BE2C (cell line): ENCODE data around the gene KSR1.

Experiments used
- DNase-seq: peaks from one replicate; pipeline ENCODE4 v3.0.0-alpha.2; 2020
- H3K27me3 ChIP-seq: fragments of 250-450 bp; sonication (Bioruptor Pico); 2 replicates; pipeline ENCODE4 v1.5.1; 2020; ENCODE audit warnings: mild to moderate bottlenecking
- H3K36me3 ChIP-seq: fragments of 250-450 bp; sonication (Bioruptor Pico); 2 replicates; pipeline ENCODE4 v1.5.1; 2020; ENCODE audit warnings: mild to moderate bottlenecking
- H3K4me1 ChIP-seq: fragments of 250-450 bp; sonication (Bioruptor Pico); 2 replicates; pipeline ENCODE4 v1.5.1; 2020
- H3K4me3 ChIP-seq: 2 replicates; pipeline ENCODE4 v1.5.1; 2011; ENCODE audit warnings: low read depth, low read length
- H3K9me3 ChIP-seq: fragments of 250-450 bp; sonication (Bioruptor Pico); 2 replicates; pipeline ENCODE4 v1.5.1; 2020
- TF ChIP-seq, protein P1 (sequence below): IDR thresholded peaks from 2 replicates; pipeline ENCODE4 v1.5.1; 2012; ENCODE audit warnings: mild to moderate bottlenecking, low read depth, low read length

KSR1 gene

DNA sequence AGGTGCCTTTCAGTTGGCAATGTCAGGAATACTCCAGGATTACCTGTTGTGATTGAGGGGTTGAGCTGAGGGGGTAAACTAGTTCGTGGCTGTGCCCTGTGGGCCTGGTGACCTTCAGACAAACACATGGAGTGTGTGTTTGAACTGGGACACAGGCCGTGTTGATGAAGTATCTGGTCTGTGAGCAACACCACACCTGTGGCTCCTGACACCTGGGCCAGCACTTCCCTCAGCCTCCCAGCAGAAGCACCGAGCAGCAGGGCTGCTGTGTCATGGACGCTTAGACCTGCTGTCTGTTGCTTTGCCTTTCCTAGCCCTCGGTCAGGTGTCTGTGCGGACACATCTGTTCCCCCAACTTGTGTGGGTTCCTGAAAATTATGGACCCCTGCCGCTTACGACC is 82.9 kb downstream of the KSR1 start:
- Histone ChIP-seq H3K9me3 (no peaks in the 10 kb centered on the region), H3K36me3 (no peaks in the 10 kb centered on the region), H3K27me3 (no peaks in the 10 kb centered on the region), H3K4me3 (no peak overlapping the region), H3K4me1 (no peaks in the 10 kb centered on the region)
- TF ChIP-seq, protein P1, sequence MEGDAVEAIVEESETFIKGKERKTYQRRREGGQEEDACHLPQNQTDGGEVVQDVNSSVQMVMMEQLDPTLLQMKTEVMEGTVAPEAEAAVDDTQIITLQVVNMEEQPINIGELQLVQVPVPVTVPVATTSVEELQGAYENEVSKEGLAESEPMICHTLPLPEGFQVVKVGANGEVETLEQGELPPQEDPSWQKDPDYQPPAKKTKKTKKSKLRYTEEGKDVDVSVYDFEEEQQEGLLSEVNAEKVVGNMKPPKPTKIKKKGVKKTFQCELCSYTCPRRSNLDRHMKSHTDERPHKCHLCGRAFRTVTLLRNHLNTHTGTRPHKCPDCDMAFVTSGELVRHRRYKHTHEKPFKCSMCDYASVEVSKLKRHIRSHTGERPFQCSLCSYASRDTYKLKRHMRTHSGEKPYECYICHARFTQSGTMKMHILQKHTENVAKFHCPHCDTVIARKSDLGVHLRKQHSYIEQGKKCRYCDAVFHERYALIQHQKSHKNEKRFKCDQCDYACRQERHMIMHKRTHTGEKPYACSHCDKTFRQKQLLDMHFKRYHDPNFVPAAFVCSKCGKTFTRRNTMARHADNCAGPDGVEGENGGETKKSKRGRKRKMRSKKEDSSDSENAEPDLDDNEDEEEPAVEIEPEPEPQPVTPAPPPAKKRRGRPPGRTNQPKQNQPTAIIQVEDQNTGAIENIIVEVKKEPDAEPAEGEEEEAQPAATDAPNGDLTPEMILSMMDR, result no peak
- DNase-seq, result no peak

DNA sequence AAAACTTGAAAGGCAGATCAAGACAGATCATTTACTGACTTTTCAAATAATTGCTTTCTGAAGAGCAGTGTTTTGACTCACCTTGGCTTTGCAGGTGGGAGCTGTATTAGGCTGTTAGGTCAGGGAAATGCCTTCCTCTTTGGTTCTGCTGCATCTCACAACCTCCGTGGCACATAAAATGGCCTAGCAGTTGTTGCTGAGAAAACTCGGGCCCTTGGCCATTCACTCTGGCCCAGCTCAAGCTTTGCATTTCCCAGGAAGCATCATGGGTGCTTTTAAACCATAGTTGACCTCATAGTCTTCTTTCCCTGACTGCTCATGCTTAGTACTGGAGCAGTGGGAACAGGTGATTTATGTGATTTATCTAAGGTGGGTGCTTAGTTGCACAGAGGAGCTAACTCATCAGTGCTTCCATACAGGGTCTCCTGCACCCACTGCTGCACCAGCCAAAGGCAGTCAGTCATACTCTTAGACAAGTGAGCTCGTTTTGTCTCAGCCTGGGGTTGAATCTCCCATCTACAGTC is 83.6 kb downstream of the KSR1 start:
- H3K9me3 ChIP-seq, result no peaks in the 10 kb centered on the region
- no peak overlapping the region for H3K4me3 ChIP-seq
- TF ChIP-seq, protein P1, result no peak
- no peaks in the 10 kb centered on the region for H3K4me1 ChIP-seq
- H3K36me3 ChIP-seq, result no peaks in the 10 kb centered on the region
- no peak for DNase-seq
- H3K27me3 ChIP-seq, result no peaks in the 10 kb centered on the region

DNA sequence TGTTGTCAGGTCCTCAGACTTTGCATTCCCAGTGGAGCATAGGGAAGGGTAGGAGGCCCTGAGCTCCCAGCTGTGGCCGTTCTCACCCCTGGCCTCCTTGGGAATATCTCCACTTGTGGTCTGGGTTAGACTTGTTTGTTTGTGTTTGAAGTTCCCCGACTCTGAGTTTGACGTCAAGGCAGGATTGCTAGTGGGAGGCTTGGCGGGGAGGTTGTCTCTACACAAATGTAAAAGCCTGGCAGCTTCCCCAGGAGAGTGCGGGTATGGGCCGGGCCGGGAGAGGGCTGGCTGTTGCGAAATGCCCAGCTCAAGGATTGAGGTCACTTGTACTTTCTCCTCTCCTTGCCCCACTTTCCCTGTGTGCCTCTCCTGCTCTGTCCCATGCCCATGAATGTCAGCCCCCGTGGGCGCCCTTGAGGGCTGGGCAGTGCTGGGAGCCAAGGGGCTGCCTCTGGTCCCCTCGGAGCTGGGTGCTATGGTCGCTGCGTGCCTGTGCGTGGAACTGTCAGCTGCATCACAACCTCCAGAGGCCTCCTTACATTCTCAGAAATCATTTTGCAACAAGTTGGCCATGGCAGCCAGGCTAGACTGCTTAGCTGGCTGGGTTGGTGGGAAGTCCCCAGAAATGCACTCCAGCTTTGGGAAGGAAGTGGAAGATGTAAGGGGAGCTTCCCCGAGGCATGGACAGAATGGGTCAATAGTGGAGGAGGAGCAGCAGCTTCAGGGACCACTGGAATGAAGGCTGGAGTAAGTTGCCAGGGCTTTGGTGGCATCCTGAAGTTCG is 84.3 kb downstream of the KSR1 start:
- TF ChIP-seq, protein P1, result no peak
- no peaks in the 10 kb centered on the region for H3K4me1 ChIP-seq
- DNase-seq, result no peak
- H3K27me3 ChIP-seq, result no peaks in the 10 kb centered on the region
- H3K36me3 ChIP-seq, result no peaks in the 10 kb centered on the region
- no peak overlapping the region for H3K4me3 ChIP-seq
- H3K9me3 ChIP-seq, result no peaks in the 10 kb centered on the region

DNA sequence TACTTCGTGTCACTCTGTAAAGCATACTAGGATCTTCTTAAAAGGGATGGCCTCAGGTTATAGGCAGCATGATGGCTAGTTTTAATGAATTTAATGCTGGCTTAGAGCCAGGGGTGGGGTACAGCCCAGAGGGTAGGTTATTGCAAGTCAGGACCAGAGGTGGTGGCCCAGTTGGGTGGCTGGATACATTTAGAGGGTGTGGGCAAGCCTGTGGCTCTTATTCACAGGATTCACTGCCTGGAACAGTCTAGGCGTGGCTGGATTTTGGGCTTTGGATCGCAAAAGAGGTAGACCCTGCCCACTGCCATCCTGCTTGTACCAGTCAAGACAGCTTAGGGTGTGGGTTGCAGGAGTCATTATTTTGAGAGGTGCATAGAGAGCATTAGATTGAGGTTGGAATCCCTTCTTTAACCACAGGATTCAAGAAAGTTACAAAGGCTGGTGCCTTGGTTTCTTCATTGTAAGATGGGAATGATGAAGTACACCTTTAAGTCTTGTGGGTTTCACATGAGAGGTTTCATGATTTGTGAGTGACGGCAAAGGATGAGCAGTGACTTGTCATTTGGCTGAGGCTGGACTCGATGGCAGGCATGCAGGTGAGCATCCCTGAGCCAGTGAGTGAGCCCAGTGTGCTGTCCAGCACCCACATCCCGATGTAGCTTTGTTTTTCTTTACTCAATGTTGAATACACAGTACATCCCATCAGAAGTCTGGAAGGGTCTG is 85.2 kb downstream of the KSR1 start:
- no peaks in the 10 kb centered on the region for H3K9me3 ChIP-seq
- H3K27me3 ChIP-seq, result no peaks in the 10 kb centered on the region
- DNase-seq, result no peak
- no peaks in the 10 kb centered on the region for H3K4me1 ChIP-seq
- H3K36me3 ChIP-seq, result no peaks in the 10 kb centered on the region
- TF ChIP-seq, protein P1, result no peak
- no peak overlapping the region for H3K4me3 ChIP-seq

DNA sequence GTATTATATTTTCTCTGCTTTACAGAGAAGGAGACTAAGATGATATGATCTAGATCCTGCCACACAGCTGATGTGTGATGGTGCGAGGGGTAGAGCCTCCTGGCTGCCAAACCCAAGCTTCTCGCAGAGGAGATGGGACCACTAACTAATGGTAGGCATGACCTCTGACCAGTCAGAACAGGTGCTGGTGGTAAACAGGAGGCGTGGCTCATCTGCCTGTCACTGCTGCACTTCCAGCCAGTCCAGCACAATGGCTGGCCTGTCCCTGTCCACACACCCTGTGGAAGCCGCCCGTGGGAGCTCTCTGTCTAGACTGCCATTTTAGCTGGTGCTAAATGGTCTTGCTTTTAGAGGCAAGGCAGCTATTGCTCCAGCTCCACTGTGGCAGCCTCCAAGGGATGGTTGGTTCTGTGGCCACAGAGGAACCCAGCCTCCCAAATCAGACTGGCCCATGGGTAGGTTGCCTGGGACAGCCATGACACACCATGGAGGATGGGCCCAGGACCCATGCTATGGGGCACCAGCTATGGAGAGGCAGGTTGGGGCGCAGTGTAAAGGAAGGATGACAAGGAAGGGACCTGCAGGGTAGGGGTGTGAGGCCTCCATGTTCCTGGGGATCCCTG is 86.7 kb downstream of the KSR1 start:
- Histone ChIP-seq H3K9me3 (no peaks in the 10 kb centered on the region), H3K36me3 (no peaks in the 10 kb centered on the region), H3K4me1 (no peaks in the 10 kb centered on the region), H3K4me3 (no peak overlapping the region), H3K27me3 (no peaks in the 10 kb centered on the region)
- TF ChIP-seq, protein P1, result no peak
- DNase-seq, result no peak
